Inferior parietal cortex (tissue), 1 donor: ENCODE results near the gene RSBN1L.
"Not testable (repeated sequence)": the region's sequence is repeated elsewhere in the genome, so short reads cannot be mapped to it uniquely, and the experiment has no call there.

ENCODE experiments used
- DNase-seq: peaks from one replicate; pipeline ENCODE4 v3.0.0-alpha.2; 2016; ENCODE audit errors: extremely low spot score

RSBN1L gene

GRCh38 chr7:77696057-77696642 lies at the start of gene RSBN1L:
RSBN1L (plus strand) TSS chr7:77696459; CDS start chr7:77696470, 11 bp downstream.
- peak; percentile 98 for DNase-seq

GRCh38 chr7:77648742-77649338 lies 47.4 kb upstream of the RSBN1L start:
- no peak for DNase-seq

GRCh38 chr7:77649716-77650349 lies 46.4 kb upstream of the RSBN1L start:
- no peak for DNase-seq

GRCh38 chr7:77651575-77652162 lies 44.6 kb upstream of the RSBN1L start:
- peak; percentile 81 for DNase-seq

- not testable (repeated sequence) for DNase-seq
These were observed 43.4 kb upstream of the RSBN1L start for GRCh38 chr7:77652826-77653225.

- DNase-seq, result no peak
These were observed 42.7 kb upstream of the RSBN1L start for GRCh38 chr7:77653572-77653971.

GRCh38 chr7:77655356-77655755 lies 40.9 kb upstream of the RSBN1L start:
- DNase-seq, result no peak

GRCh38 chr7:77655836-77656455 lies 40.3 kb upstream of the RSBN1L start:
- no peak for DNase-seq

GRCh38 chr7:77657427-77658224 lies 38.6 kb upstream of the RSBN1L start:
- DNase-seq, result peak; percentile 68

- no peak for DNase-seq
These were observed 37.3 kb upstream of the RSBN1L start for GRCh38 chr7:77658928-77659327.

- no peak for DNase-seq
These were observed 34.4 kb upstream of the RSBN1L start for GRCh38 chr7:77661816-77662215.

GRCh38 chr7:77662869-77663268 lies 33.4 kb upstream of the RSBN1L start:
- no peak for DNase-seq

- no peak for DNase-seq
These were observed 31.5 kb upstream of the RSBN1L start for GRCh38 chr7:77664715-77665114.

GRCh38 chr7:77665161-77665560 lies 31.1 kb upstream of the RSBN1L start:
- DNase-seq, result no peak

- DNase-seq, result no peak
These were observed 28.7 kb upstream of the RSBN1L start for GRCh38 chr7:77667459-77668086.

GRCh38 chr7:77674878-77675277 lies 21.4 kb upstream of the RSBN1L start:
- DNase-seq, result no peak

- DNase-seq, result no peak
These were observed 16.7 kb upstream of the RSBN1L start for GRCh38 chr7:77679608-77680007.

- DNase-seq, result no peak
These were observed 16.0 kb upstream of the RSBN1L start for GRCh38 chr7:77680266-77680665.

GRCh38 chr7:77684030-77684429 lies 12.2 kb upstream of the RSBN1L start:
- no peak for DNase-seq

GRCh38 chr7:77685233-77685632 lies 11.0 kb upstream of the RSBN1L start:
- DNase-seq, result no peak

- DNase-seq, result no peak
These were observed 9.0 kb upstream of the RSBN1L start for GRCh38 chr7:77687100-77687746.
